Lung (tissue), 12 donors: ENCODE measurements around the gene PLEKHH1. TPM values are rescaled to one million over a fixed set of nuclear protein-coding genes. Genes with fewer than 3 reads are reported as not detected.

ENCODE experiments used
- ATAC-seq: fragments of 200-7000 bp; cut with Tn5 transposase; one replicate; pipeline ENCODE4 v1.9.1; 2020; ENCODE audit warnings: moderate number of reproducible peaks; ENCODE audit not compliant: insufficient read depth, low FRiP score
- DNase-seq, 3 donors: peaks; one replicate each; pipeline ENCODE4 v3.0.0-alpha.2; 2013 to 2017
- H3K27ac ChIP-seq, 2 donors: one replicate each; pipeline ENCODE4 v1.5.1; 2013; ENCODE audit warnings: mild to moderate bottlenecking in 2 of 2, moderate library complexity in 2 of 2, control low read depth in 1 of 2, inconsistent platforms in 1 of 2, low read depth in 1 of 2, low read length in 1 of 2
- H3K27me3 ChIP-seq, 3 donors: one replicate each; pipeline ENCODE4 v1.5.1; 2013; ENCODE audit warnings: low read length in 2 of 3; ENCODE audit not compliant: control insufficient read depth in 3 of 3, insufficient read depth in 3 of 3
- H3K36me3 ChIP-seq, 4 donors: one replicate each; pipeline ENCODE4 v1.5.1; 2013; ENCODE audit warnings: low read length in 4 of 4, mild to moderate bottlenecking in 1 of 4, moderate library complexity in 1 of 4; ENCODE audit not compliant: control insufficient read depth in 4 of 4, insufficient read depth in 4 of 4
- H3K4me1 ChIP-seq, 5 donors: one replicate each; pipeline ENCODE4 v1.5.1; 2013; ENCODE audit warnings: low read length in 5 of 5, mild to moderate bottlenecking in 2 of 5, moderate library complexity in 1 of 5; ENCODE audit not compliant: control insufficient read depth in 5 of 5, insufficient read depth in 5 of 5
- H3K4me3 ChIP-seq: one replicate; pipeline ENCODE4 v1.5.1; 2013; ENCODE audit warnings: mild to moderate bottlenecking, control low read depth, moderate library complexity
- H3K9ac ChIP-seq, 2 donors: one replicate each; pipeline ENCODE4 v1.5.1; 2013; ENCODE audit warnings: low read length in 2 of 2, control low read depth in 1 of 2; ENCODE audit not compliant: insufficient read depth in 1 of 2
- H3K9me3 ChIP-seq, 4 donors: one replicate each; pipeline ENCODE4 v1.5.1; 2013; ENCODE audit warnings: low read length in 3 of 4, mild to moderate bottlenecking in 1 of 4, moderate library complexity in 1 of 4; ENCODE audit not compliant: control insufficient read depth in 4 of 4, insufficient read depth in 3 of 4
- WGBS, 2 donors: extraction: QIAGEN DNeasy Blood & Tissue Kit; methylation state at CpG; one replicate each; pipeline ENCODE4 v1.1.7; 2013; 5-methylcytosine and 5-hydroxymethylcytosine counted together
- polyA plus RNA-seq, 2 donors: library from polyadenylated mRNA; stranded (reverse); fragments of 200-250 nt; gene quantifications; one replicate each; pipeline ENCODE4 v1.2.1, GENCODE V29; 2013
- total RNA-seq, 2 donors: library from RNA; depleted of rRNA in 1 of 2; stranded (reverse); fragments of >200 nt in 1 of 2; gene quantifications; one replicate each; pipeline ENCODE4 v1.2.1, GENCODE V29; 2014 to 2021
- TF ChIP-seq, protein P1 (sequence below): IDR thresholded peaks from 2 replicates; pipeline ENCODE4 v1.5.1; 2012; ENCODE audit warnings: mild to moderate bottlenecking; ENCODE audit errors: control extremely low read depth, extremely low read depth
- donor health status: control.
- donor health status: control.
- donor health status: Bipolar disorder and iron deficiency.
- donor health status: healthy.
- donor health status: DM: yes; HTN: yes; CAD: no.

Gene PLEKHH1
- total and polyA plus RNA-seq, 4 donors = 0.80 to 9.3 (median 2.9) TPM

DNA sequence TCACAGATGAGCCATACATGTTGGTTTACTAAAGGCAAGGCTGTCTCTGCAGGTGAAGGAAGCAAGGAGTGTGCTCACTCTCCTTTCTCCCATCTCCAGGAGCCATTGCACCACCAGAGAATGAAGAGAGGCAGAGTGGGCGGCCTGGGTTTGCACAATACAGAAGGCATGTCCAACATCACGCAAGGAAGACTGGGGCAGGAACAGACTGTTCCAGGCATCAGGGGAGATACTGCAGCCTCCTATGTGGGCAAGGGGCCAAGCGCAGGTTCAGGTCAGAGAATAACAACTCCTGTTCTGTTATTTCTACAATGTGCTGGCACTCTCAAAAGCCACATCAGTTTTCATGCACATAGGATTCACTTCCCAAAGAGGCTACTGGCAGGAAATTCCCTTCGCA is 42.9 kb upstream of the PLEKHH1 start:
- H3K27ac ChIP-seq = no peak overlapping the region
- peaks cover 0 to 2% (median 0%) of the 10 kb centered on the region in 5 donors for H3K4me1 ChIP-seq
- H3K36me3 ChIP-seq = peaks cover 0 to 2% (median 0%) of the 10 kb centered on the region in 4 donors
- no peaks in the 10 kb centered on the region for H3K27me3 ChIP-seq
- TF ChIP-seq, protein P1, sequence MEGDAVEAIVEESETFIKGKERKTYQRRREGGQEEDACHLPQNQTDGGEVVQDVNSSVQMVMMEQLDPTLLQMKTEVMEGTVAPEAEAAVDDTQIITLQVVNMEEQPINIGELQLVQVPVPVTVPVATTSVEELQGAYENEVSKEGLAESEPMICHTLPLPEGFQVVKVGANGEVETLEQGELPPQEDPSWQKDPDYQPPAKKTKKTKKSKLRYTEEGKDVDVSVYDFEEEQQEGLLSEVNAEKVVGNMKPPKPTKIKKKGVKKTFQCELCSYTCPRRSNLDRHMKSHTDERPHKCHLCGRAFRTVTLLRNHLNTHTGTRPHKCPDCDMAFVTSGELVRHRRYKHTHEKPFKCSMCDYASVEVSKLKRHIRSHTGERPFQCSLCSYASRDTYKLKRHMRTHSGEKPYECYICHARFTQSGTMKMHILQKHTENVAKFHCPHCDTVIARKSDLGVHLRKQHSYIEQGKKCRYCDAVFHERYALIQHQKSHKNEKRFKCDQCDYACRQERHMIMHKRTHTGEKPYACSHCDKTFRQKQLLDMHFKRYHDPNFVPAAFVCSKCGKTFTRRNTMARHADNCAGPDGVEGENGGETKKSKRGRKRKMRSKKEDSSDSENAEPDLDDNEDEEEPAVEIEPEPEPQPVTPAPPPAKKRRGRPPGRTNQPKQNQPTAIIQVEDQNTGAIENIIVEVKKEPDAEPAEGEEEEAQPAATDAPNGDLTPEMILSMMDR = no peak
- ATAC-seq (no peak), DNase-seq (no peak)
- H3K4me3 ChIP-seq = no peak overlapping the region
- 70 to 73% methylated on average over 4 of the region's 4 CpGs for WGBS, 2 donors
- H3K9me3 ChIP-seq = peaks cover 0 to 9% (median 2%) of the 10 kb centered on the region in 4 donors
- H3K9ac ChIP-seq = no peak overlapping the region

GRCh38 chr14:67491285-67491684 is 41.8 kb upstream of the PLEKHH1 start:
- TF ChIP-seq, protein P1 = no peak
- ATAC-seq (no peak), DNase-seq (no peak)
- H3K9ac ChIP-seq = no peak overlapping the region
- H3K27me3 ChIP-seq = no peaks in the 10 kb centered on the region
- WGBS, 2 donors = 89 to 92% methylated on average over 3 of the region's 3 CpGs
- no peak overlapping the region for H3K4me3 ChIP-seq
- no peaks in the 10 kb centered on the region for H3K4me1 ChIP-seq
- H3K27ac ChIP-seq = no peak overlapping the region
- H3K9me3 ChIP-seq = peaks cover 0 to 9% (median 2%) of the 10 kb centered on the region in 4 donors
- H3K36me3 ChIP-seq = peaks cover 0 to 2% (median 0%) of the 10 kb centered on the region in 4 donors

- Histone ChIP-seq H3K27me3 (no peaks in the 10 kb centered on the region), H3K36me3 (no peaks in the 10 kb centered on the region), H3K9me3 (peaks cover 0 to 9% (median 2%) of the 10 kb centered on the region in 4 donors), H3K4me1 (no peaks in the 10 kb centered on the region), H3K4me3 (no peak overlapping the region), H3K9ac (no peak overlapping the region), H3K27ac (no peak overlapping the region)
- 78 to 80% methylated on average over 9 of the region's 9 CpGs for WGBS, 2 donors
- TF ChIP-seq, protein P1 = no peak
- ATAC-seq (no peak), DNase-seq (no peak)
Measured at GRCh38 chr14:67491741-67492507, 41.2 kb upstream of the PLEKHH1 start.
